Measurements from ENCODE around the gene FRMD4A.
A peak's percentile ranks its signal among the peaks of the same experiment; 100 is the strongest.

FRMD4A gene

GRCh38 chr10:14039968-14040668 lies 290.6 kb downstream of the FRMD4A start:
- DNase-seq = no peak

DNA sequence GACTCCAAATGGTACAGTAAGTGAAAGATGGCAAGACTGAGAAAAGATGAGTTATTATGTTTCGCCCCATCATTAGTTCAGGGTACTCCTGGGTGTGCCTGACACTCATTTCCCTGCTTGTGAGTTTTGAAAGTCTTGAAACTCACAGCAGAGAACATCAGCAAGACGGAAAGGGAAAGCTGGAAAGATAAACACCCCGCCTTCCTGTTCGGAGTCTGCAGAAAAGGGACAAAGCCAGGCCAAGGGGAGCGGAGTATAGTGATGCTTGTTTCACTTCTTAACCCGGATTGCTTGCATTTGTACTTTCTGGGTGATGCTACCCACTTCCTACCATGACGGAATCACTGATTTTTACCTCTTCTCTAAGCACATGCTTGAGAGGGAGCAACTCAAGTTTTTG lies 294.5 kb downstream of the FRMD4A start:
- no peak for DNase-seq

- DNase-seq = no peak
Observed at GRCh38 chr10:14035506-14035905, 295.2 kb downstream of the FRMD4A start.

DNA sequence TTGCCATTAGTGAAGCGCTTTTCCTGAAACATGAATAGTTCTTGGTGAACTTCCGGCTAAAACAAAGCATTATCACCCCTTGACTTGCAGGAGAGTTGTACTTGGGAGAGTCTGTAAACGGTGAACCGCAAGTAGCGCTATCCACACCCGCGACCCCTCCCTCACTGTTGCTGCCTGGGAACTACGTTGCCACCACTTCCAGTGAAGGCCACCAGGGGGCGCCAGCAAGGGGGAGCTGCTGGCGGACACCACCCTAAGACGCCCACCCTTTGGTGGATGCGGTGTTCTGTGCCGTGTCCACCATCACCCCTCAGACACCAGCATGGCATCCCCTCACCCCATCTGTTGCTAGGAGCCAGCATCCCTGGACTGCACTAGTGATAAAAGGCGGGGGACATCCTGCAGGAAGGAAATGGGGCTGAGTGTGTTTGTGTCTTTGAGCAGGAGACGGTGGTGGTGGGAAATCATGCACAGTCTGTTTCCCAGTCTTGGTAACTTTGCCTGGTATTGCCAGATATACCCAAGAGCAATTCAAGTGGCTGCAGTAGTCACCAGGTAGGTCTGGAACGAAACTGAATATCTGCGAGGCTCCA lies 298.2 kb downstream of the FRMD4A start:
- no peak for DNase-seq

GRCh38 chr10:14026325-14026724 lies 304.4 kb downstream of the FRMD4A start:
- no peak for DNase-seq

- no peak for DNase-seq
Observed at GRCh38 chr10:14025283-14026189, 305.2 kb downstream of the FRMD4A start.

- DNase-seq = no peak
Observed at GRCh38 chr10:14024329-14025202, 306.2 kb downstream of the FRMD4A start.

- no peak for DNase-seq
Observed at GRCh38 chr10:14023673-14024328, 306.9 kb downstream of the FRMD4A start.

- DNase-seq = no peak
Observed at GRCh38 chr10:14022954-14023672, 307.6 kb downstream of the FRMD4A start.

DNA sequence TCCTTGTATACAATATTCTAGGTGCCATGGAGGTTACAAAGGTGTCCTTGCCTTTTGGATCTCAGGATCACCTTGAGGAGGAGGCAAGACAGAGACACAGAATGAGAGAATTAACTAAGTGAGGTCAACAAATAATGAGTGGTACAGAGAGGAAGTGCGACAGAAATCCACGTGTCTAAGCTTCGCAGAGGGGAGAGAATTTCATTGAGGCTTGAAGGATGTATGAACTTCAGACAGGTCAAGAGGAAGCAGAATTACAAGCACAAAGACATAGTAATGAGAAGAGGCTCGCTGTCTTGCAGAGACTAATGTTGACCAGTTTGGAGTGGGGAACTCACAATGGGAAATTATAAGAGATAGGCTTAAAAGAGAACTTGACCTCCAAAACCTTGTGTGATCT lies 308.7 kb downstream of the FRMD4A start:
- no peak for DNase-seq

- DNase-seq = no peak
Observed at GRCh38 chr10:14020037-14020664, 310.6 kb downstream of the FRMD4A start.

DNA sequence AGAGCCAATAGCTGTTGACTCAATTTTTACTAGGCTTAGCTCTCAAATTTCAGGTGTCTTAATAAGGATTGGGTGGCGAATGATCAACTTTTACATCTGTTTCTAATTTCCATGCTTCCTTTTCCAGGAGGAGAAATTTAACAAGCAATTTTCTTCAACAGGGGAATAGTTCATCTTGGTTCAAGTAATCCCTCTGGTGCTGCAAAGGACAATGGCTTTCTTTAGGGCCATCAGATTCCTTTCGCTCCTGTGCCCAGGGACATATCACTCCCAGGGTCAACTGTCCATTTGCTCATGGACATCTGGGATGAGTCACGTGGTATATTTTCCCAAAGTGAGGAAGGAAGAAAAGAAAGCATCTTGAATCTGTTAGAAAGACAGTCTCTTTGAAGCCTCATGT lies 313.3 kb downstream of the FRMD4A start:
- no peak for DNase-seq

DNA sequence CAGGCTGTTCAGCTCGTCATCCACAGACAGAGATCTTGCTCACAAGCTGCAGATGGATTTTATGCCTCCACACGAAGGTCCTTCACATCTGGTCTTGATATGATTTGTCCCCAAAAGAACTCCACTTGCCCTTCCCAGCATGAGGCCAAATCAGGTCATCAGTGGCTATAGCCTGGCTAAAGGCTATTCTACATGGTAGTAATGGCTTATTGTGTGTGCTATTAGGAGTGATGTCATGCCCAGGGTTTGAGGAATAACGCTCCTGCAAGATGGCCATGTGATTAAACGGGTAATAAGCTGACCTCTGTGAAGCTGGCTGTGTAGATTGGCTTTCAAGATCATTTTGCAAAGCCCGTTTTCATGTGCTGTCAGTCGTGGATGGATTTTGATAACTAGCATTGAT lies 313.8 kb downstream of the FRMD4A start:
- no peak for DNase-seq

- DNase-seq = no peak
Observed at GRCh38 chr10:14016011-14016536, 314.6 kb downstream of the FRMD4A start.

DNA sequence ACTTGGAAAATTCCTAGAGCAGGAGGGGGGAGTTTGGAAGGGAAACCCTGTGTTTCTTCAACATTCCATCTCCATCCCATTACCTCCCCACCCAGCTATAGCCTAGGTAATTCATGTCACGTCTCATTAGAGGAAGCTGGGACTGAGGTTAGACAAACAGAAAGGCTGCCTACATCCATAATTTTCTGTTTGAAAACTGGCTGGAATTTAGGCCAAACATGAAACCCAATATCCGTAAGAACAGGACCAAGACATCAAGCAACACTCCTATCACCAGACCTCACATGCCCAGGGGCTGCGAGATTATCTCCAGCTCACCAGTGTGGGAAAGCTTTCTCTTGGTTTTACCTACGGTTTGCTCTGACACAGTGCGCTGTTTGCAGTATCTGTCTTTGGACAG lies 316.3 kb downstream of the FRMD4A start:
- no peak for DNase-seq

- DNase-seq = no peak
Observed at GRCh38 chr10:14010769-14011574, 319.8 kb downstream of the FRMD4A start.

GRCh38 chr10:14010101-14010558 lies 320.6 kb downstream of the FRMD4A start:
- DNase-seq = no peak

DNA sequence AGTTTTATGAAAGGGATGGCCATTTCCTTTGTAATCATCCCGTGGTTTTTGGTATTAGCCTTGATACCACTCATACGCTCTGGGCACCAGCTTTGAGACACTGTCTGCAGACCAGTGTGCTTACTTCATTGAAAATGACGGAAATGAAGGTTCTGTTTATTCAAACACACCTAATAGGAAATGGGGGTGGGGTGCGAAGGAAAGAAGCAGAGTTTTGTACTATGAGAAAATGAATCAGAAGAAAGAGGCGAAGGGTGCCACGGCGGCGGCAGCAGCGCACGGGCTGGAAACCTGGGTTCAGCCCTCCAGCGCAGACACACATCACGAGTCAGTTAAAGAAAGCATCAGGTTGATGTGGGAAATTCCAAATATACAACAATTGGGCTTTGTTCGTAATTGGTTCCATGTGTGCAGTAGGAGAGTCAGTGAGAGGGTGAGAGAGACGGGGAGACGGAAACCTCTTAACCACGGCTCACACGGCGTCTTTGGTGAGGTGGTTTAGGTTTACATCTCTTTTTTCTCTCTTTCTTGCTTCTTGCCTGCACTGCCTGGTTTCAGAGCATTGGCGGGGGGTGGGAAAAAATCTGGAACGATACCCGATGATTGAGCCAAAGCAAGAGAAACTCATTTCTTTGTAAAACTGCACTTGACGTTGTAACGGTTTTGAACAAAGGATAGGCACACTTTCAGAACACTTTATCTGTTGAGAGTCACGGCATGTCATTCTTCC lies 321.2 kb downstream of the FRMD4A start:
- DNase-seq = peak; percentile 48

DNA sequence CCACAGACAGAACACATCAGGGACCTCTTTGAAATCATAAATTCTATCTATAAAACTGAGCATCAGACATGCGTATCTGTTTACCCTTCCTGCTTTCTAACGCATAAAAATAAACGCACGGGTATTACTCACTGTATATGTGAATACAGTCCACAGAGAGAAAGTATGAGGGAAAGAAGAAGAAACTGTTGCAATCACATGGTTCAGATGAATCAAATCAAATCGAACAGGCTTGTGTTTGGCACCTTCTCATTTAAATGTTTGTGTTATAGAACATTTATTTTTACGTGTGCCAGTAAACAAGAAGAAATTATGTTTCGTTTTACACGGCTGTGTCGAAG lies 322.0 kb downstream of the FRMD4A start:
- DNase-seq = no peak

All from NCI-H748 treated with DMSO at 0.1 percent for 48 hours (cell line).